Astrocyte (in vitro differentiated cells and primary cell): ENCODE results near the gene CAMKMT. TPM values are rescaled to one million over a fixed set of nuclear protein-coding genes. Genes with fewer than 3 reads are reported as not detected.

Experiments used
- DNase-seq: peaks from one replicate; pipeline ENCODE4 v3.0.0-alpha.2; 2010; ENCODE audit warnings: low read depth
- FAIRE-seq: peaks from 2 replicates; lab custom pipeline; 2011; peaks lifted over from hg19 to GRCh38; lab: Jason Lieb, UNC
- H2AFZ ChIP-seq: 2 replicates; pipeline ENCODE4 v1.6.0; 2012; ENCODE audit warnings: low read depth, low read length, inconsistent platforms
- H3K27ac ChIP-seq: 2 replicates; pipeline ENCODE4 v1.5.1; 2011; ENCODE audit warnings: low read depth, low read length, inconsistent platforms
- H3K27me3 ChIP-seq: 2 replicates; pipeline ENCODE4 v1.6.0; 2011; ENCODE audit warnings: low read length, inconsistent platforms; ENCODE audit not compliant: insufficient read depth
- H3K36me3 ChIP-seq: 2 replicates; pipeline ENCODE4 v1.5.1; 2011; ENCODE audit warnings: low read length, inconsistent platforms; ENCODE audit not compliant: insufficient read depth
- H3K4me1 ChIP-seq: 2 replicates; pipeline ENCODE4 v1.5.1; 2011; ENCODE audit warnings: low read length, inconsistent platforms; ENCODE audit not compliant: insufficient read depth
- H3K4me2 ChIP-seq: 2 replicates; pipeline ENCODE4 v1.6.0; 2012; ENCODE audit warnings: low read length, inconsistent platforms
- H3K4me3 ChIP-seq: 2 replicates; pipeline ENCODE4 v1.5.1; 2011; ENCODE audit warnings: low read depth, mild to moderate bottlenecking, low read length, inconsistent platforms; ENCODE audit not compliant: insufficient read depth
- H3K79me2 ChIP-seq: 2 replicates; pipeline ENCODE4 v1.6.0; 2012; ENCODE audit warnings: mild to moderate bottlenecking, low read length, inconsistent platforms; ENCODE audit not compliant: insufficient read depth
- H3K9ac ChIP-seq: 2 replicates; pipeline ENCODE4 v1.6.0; 2012; ENCODE audit warnings: mild to moderate bottlenecking, low read length, inconsistent platforms
- H3K9me3 ChIP-seq: 2 replicates; pipeline ENCODE4 v1.5.1; 2012; ENCODE audit warnings: low read depth, mild to moderate bottlenecking, low read length, inconsistent platforms; ENCODE audit not compliant: insufficient read depth
- H4K20me1 ChIP-seq: 2 replicates; pipeline ENCODE4 v1.6.0; 2012; ENCODE audit warnings: low read length, inconsistent platforms; ENCODE audit not compliant: insufficient read depth
- H3K27ac Mint-ChIP-seq: one replicate; pipeline ENCODE4 v1.8.0; 2021; ENCODE audit warnings: mild to moderate bottlenecking, mixed read lengths; ENCODE audit not compliant: unreplicated experiment
- H3K27me3 Mint-ChIP-seq: one replicate; pipeline ENCODE4 v1.8.0; 2021; ENCODE audit warnings: low read depth, mixed read lengths; ENCODE audit not compliant: unreplicated experiment
- H3K36me3 Mint-ChIP-seq: one replicate; pipeline ENCODE4 v1.8.0; 2021; ENCODE audit warnings: low read depth, mixed read lengths; ENCODE audit not compliant: unreplicated experiment
- H3K4me1 Mint-ChIP-seq: one replicate; pipeline ENCODE4 v1.8.0; 2021; ENCODE audit warnings: low read depth, mixed read lengths; ENCODE audit not compliant: unreplicated experiment
- H3K4me3 Mint-ChIP-seq: one replicate; pipeline ENCODE4 v1.8.0; 2021; ENCODE audit warnings: mild to moderate bottlenecking, moderate library complexity, mixed read lengths; ENCODE audit not compliant: unreplicated experiment
- H3K9me3 Mint-ChIP-seq: one replicate; pipeline ENCODE4 v1.8.0; 2021; ENCODE audit warnings: mild to moderate bottlenecking, mixed read lengths; ENCODE audit not compliant: unreplicated experiment
- EZH2 ChIP-seq: IDR thresholded peaks from 2 replicates; pipeline ENCODE4 v1.6.1; 2012; ENCODE audit warnings: mild to moderate bottlenecking, low read length, inconsistent platforms; ENCODE audit not compliant: insufficient read depth
- total RNA-seq: library from RNA; stranded (reverse); gene quantifications from 2 replicates; pipeline ENCODE4 v1.2.1, GENCODE V29; 2021
- TF ChIP-seq, protein P1 (sequence below): IDR thresholded peaks from 2 replicates; pipeline ENCODE4 v1.5.1; 2011; ENCODE audit warnings: low read depth, mild to moderate bottlenecking, inconsistent platforms, low read length, moderate library complexity; ENCODE audit not compliant: insufficient read depth

The CAMKMT gene
- total RNA-seq, 1 donor from 2014 or later = 9.3 TPM

DNA sequence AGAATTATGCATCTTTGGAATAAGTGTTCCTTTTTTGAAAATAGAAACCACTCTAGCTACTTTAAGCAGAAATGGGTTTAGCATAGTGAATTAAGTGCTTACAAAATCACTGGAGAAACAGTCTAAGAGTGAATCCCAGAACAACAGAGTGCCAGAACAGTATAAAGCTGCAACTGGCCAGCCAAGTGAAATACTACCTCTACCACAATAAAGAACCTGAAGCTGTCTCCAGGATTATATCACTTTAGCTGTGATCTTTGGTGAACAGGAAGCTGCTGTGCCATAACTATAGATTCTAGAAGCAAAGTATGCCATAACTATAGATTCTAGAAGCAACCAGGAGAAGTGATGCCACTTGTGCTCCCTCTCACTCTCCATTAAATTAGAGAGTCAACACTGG, 7.6 kb downstream of the CAMKMT start:
- no peaks in the 10 kb centered on the region for H3K4me1 ChIP-seq
- H3K9me3 ChIP-seq = no peaks in the 10 kb centered on the region
- no peaks in the 10 kb centered on the region for H3K36me3 ChIP-seq
- no peak for FAIRE-seq
- Mint-ChIP-seq H3K4me3 (no peak overlapping the region), H3K36me3 (no peaks in the 10 kb centered on the region), H3K27ac (no peak overlapping the region), H3K9me3 (no peaks in the 10 kb centered on the region), H3K4me1 (no peaks in the 10 kb centered on the region), H3K27me3 (no peaks in the 10 kb centered on the region)
- no peaks in the 10 kb centered on the region for H4K20me1 ChIP-seq
- DNase-seq = no peak
- H3K9ac ChIP-seq = no peak overlapping the region
- peaks cover 4% of the 10 kb centered on the region for H3K79me2 ChIP-seq
- no peak overlapping the region for H2AFZ ChIP-seq
- H3K4me2 ChIP-seq = no peak overlapping the region
- TF ChIP-seq, protein P1, sequence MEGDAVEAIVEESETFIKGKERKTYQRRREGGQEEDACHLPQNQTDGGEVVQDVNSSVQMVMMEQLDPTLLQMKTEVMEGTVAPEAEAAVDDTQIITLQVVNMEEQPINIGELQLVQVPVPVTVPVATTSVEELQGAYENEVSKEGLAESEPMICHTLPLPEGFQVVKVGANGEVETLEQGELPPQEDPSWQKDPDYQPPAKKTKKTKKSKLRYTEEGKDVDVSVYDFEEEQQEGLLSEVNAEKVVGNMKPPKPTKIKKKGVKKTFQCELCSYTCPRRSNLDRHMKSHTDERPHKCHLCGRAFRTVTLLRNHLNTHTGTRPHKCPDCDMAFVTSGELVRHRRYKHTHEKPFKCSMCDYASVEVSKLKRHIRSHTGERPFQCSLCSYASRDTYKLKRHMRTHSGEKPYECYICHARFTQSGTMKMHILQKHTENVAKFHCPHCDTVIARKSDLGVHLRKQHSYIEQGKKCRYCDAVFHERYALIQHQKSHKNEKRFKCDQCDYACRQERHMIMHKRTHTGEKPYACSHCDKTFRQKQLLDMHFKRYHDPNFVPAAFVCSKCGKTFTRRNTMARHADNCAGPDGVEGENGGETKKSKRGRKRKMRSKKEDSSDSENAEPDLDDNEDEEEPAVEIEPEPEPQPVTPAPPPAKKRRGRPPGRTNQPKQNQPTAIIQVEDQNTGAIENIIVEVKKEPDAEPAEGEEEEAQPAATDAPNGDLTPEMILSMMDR = no peak
- no peak for TF ChIP-seq EZH2
- H3K27ac ChIP-seq = no peak overlapping the region
- no peaks in the 10 kb centered on the region for H3K27me3 ChIP-seq
- H3K4me3 ChIP-seq = no peak overlapping the region

- H2AFZ ChIP-seq = no peak overlapping the region
- no peaks in the 10 kb centered on the region for H4K20me1 ChIP-seq
- Mint-ChIP-seq H3K4me1 (no peaks in the 10 kb centered on the region), H3K36me3 (no peaks in the 10 kb centered on the region), H3K9me3 (no peaks in the 10 kb centered on the region), H3K4me3 (no peak overlapping the region), H3K27ac (no peak overlapping the region), H3K27me3 (no peaks in the 10 kb centered on the region)
- H3K4me1 ChIP-seq = no peaks in the 10 kb centered on the region
- H3K4me2 ChIP-seq = no peak overlapping the region
- FAIRE-seq = no peak
- H3K9me3 ChIP-seq = no peaks in the 10 kb centered on the region
- DNase-seq = no peak
- H3K27ac ChIP-seq = no peak overlapping the region
- no peak overlapping the region for H3K9ac ChIP-seq
- no peaks in the 10 kb centered on the region for H3K36me3 ChIP-seq
- TF ChIP-seq, protein P1 = no peak
- TF ChIP-seq EZH2 = no peak
- no peak overlapping the region for H3K4me3 ChIP-seq
- peaks cover 4% of the 10 kb centered on the region for H3K79me2 ChIP-seq
- H3K27me3 ChIP-seq = no peaks in the 10 kb centered on the region
Observed at GRCh38 chr2:44371445-44371844, 9.7 kb downstream of the CAMKMT start.

DNA sequence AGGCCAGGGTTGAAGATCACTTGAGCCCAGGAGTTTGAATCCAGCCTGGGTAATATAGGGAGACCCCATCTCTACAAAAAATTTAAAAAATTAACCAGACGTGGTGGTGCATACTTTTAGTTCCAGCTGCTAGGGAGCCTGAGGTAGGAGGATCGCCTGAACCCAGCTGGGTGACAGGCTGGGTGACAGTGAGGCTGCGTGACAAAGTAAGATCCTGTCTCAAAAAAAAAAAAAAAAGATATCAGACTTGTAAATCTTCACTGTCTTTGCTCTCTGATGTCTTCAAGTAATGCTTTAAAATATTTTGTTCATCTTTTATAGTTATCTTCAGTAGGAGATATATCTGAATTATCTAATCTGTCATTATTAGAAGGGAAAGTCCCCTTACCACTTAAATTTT, 10.5 kb downstream of the CAMKMT start:
- Mint-ChIP-seq H3K4me1 (no peaks in the 10 kb centered on the region), H3K4me3 (no peak overlapping the region), H3K9me3 (no peaks in the 10 kb centered on the region), H3K27me3 (no peaks in the 10 kb centered on the region), H3K36me3 (no peaks in the 10 kb centered on the region), H3K27ac (no peak overlapping the region)
- H3K27ac ChIP-seq = no peak overlapping the region
- no peak overlapping the region for H3K4me2 ChIP-seq
- H3K36me3 ChIP-seq = no peaks in the 10 kb centered on the region
- no peak overlapping the region for H3K4me3 ChIP-seq
- FAIRE-seq = no peak
- H3K4me1 ChIP-seq = no peaks in the 10 kb centered on the region
- peaks cover 4% of the 10 kb centered on the region for H3K79me2 ChIP-seq
- H3K9me3 ChIP-seq = no peaks in the 10 kb centered on the region
- H3K27me3 ChIP-seq = no peaks in the 10 kb centered on the region
- no peak overlapping the region for H3K9ac ChIP-seq
- TF ChIP-seq, protein P1 = no peak
- no peak for TF ChIP-seq EZH2
- no peak for DNase-seq
- no peak overlapping the region for H2AFZ ChIP-seq
- no peaks in the 10 kb centered on the region for H4K20me1 ChIP-seq
